ENCODE measurements around the gene CCDC88C.

Gene CCDC88C

DNA sequence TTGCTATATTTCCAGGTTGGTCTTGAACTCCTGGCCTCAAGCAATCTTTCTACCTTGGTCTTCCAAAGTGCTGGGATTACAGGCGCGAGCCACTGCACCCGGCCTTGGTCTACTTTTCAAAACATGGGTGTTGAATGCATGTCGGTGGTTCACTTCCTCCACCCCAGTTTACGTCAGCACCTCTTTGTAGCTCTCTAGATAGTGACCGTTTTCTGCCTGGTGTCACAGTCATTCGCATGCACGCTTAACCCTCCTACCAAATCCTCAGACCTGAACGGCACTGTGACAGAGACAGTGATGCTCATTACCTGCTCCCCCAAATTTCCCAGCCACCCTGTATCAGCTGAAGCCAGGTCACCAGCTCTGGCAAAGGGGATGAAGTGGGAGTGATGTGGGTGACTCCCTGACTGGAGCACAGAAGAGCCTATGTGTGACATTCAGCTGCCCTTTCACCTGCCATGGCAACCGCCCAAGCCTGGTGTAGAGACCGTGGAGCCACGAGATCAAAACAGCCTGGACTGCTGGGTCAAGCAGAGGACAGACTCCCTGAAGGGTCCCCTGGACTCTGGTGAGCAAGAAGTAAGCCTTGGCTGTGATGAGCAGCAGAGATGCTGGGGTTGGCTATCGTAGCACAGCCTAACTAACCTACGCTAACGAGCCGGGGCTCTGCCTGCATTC, 106.9 kb downstream of the CCDC88C start:
- no peak for TF ChIP-seq CTCF (IDR thresholded peaks at IDR 0.05; ENCODE audit: low read depth, low read length)
- H3K4me3 ChIP-seq (replicated peaks in 1 of 2; ENCODE audit: low read depth in 2 of 2, low read length in 2 of 2), result no peak overlapping the region
- DNase-seq (ENCODE audit: low read depth in 2 of 2), result no peak

DNA sequence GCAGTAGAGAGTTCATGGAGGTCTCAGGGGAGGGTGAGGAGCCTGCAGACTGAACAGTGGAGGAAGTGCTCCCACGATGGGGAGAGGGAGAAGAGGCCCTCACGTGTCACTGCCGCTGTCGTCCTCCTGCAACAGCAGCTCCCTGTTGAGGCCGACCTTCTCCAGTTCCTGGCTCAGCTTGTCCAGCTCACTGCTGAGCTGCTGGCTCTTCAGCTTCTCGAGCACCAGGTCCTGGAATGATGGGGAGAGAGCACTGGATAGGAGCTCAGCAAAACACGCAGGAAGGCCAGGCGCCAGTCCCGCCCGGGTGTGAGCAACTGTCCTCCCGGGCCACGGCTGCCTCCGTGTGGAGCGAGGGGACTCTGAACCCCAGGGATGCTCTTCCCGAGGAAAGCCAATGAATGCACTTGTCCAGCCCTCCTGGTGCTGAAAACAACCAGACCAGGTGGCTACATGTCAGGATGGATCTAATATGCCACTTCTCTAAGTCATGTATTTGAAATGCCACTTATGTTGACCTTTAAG, 107.8 kb downstream of the CCDC88C start:
- no peak overlapping the region for H3K4me3 ChIP-seq (replicated peaks in 1 of 2; ENCODE audit: low read depth in 2 of 2, low read length in 2 of 2)
- no peak for TF ChIP-seq CTCF (IDR thresholded peaks at IDR 0.05; ENCODE audit: low read depth, low read length)
- no peak for DNase-seq (ENCODE audit: low read depth in 2 of 2)

- TF ChIP-seq CTCF (IDR thresholded peaks at IDR 0.05; ENCODE audit: low read depth, low read length), result no peak
- no peak overlapping the region for H3K4me3 ChIP-seq (replicated peaks in 1 of 2; ENCODE audit: low read depth in 2 of 2, low read length in 2 of 2)
- DNase-seq (ENCODE audit: low read depth in 2 of 2), result peak in 1 of 2 donors; percentile 33
Measured at GRCh38 chr14:91308337-91308736, 109.3 kb downstream of the CCDC88C start.

- no peak for DNase-seq (ENCODE audit: low read depth in 2 of 2)
Measured at GRCh38 chr14:91307652-91308051, 110.0 kb downstream of the CCDC88C start.

GRCh38 chr14:91307046-91307445, 110.6 kb downstream of the CCDC88C start:
- TF ChIP-seq CTCF (IDR thresholded peaks at IDR 0.05; ENCODE audit: low read depth, low read length), result no peak

More at GRCh38 chr14:91307652-91308051, 110.0 kb downstream of the CCDC88C start:
- H3K4me3 ChIP-seq (replicated peaks in 1 of 2; ENCODE audit: low read depth in 2 of 2, low read length in 2 of 2), result no peak overlapping the region
- TF ChIP-seq CTCF (IDR thresholded peaks at IDR 0.05; ENCODE audit: low read depth, low read length), result no peak

GRCh38 chr14:91306547-91306946, 111.1 kb downstream of the CCDC88C start:
- TF ChIP-seq CTCF (IDR thresholded peaks at IDR 0.05; ENCODE audit: low read depth, low read length), result no peak
- DNase-seq (ENCODE audit: low read depth in 2 of 2), result no peak

More at GRCh38 chr14:91307046-91307445, 110.6 kb downstream of the CCDC88C start:
- no peak overlapping the region for H3K4me3 ChIP-seq (replicated peaks in 1 of 2; ENCODE audit: low read depth in 2 of 2, low read length in 2 of 2)
- DNase-seq (ENCODE audit: low read depth in 2 of 2), result no peak

More at GRCh38 chr14:91306547-91306946, 111.1 kb downstream of the CCDC88C start:
- no peak overlapping the region for H3K4me3 ChIP-seq (replicated peaks in 1 of 2; ENCODE audit: low read depth in 2 of 2, low read length in 2 of 2)

Data from cardiac fibroblast (primary cell).